Measurements from ENCODE around the gene GSG1L2. TPM values are rescaled to one million over a fixed set of nuclear protein-coding genes. Genes with fewer than 3 reads are reported as not detected.

The GSG1L2 gene
- total RNA-seq, 1 donor from 2014 or later = not detected

DNA sequence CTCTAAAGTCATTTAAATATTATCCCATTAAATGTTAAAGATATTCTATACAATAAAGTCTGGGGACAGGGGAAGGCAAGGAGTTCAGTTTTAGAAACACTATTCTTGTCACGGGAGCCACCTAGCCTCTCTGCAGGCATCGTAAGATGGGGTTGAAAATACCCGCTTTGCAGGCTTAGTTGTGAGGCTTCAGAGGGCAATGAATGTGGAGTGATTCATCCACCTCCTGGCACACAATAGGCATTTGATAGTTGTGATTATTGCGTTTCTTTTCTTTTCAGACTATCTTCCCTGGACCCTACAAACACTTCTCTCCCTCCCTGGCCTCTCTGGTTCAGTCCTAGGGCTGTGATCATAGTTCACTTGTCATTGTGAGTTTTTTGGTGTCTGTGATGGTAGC, 23.4 kb upstream of the GSG1L2 start:
- Mint-ChIP-seq H3K9me3 (ENCODE audit: low read depth) (no peaks in the 10 kb centered on the region), H3K27ac (ENCODE audit: unreplicated experiment) (no peak overlapping the region), H3K4me3 (ENCODE audit: unreplicated experiment) (no peak overlapping the region), H3K27me3 (ENCODE audit: low read depth) (no peaks in the 10 kb centered on the region), H3K36me3 (ENCODE audit: low read depth) (peaks cover 1% of the 10 kb centered on the region), H3K4me1 (ENCODE audit: low read depth) (peaks cover 42% of the 10 kb centered on the region)
- DNase-seq (ENCODE audit: low spot score) = no peak
- TF ChIP-seq, protein P1, sequence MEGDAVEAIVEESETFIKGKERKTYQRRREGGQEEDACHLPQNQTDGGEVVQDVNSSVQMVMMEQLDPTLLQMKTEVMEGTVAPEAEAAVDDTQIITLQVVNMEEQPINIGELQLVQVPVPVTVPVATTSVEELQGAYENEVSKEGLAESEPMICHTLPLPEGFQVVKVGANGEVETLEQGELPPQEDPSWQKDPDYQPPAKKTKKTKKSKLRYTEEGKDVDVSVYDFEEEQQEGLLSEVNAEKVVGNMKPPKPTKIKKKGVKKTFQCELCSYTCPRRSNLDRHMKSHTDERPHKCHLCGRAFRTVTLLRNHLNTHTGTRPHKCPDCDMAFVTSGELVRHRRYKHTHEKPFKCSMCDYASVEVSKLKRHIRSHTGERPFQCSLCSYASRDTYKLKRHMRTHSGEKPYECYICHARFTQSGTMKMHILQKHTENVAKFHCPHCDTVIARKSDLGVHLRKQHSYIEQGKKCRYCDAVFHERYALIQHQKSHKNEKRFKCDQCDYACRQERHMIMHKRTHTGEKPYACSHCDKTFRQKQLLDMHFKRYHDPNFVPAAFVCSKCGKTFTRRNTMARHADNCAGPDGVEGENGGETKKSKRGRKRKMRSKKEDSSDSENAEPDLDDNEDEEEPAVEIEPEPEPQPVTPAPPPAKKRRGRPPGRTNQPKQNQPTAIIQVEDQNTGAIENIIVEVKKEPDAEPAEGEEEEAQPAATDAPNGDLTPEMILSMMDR (IDR thresholded peaks at IDR 0.05) = no peak

DNA sequence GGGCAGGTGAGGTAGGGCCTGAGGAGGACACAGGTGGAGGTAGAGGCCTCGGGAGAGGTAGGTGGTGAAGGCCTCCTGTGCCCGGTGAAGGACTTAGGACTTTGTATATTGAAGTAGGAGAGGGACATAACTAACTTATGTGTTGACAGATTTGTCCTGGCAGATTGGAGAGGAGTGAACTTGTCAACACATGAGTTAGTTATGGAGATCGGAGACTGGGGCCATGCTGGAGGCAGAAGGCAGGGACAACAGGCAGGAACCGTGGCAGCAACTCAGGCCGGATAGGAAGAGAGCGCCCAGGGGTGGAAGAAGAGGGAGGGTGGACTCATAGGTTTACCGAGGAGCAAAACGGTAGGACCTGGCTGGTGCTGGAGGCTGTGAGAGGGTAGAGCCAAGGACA, 22.3 kb upstream of the GSG1L2 start:
- Mint-ChIP-seq H3K9me3 (ENCODE audit: low read depth) (no peaks in the 10 kb centered on the region), H3K4me3 (ENCODE audit: unreplicated experiment) (no peak overlapping the region)
- TF ChIP-seq, protein P1 (IDR thresholded peaks at IDR 0.05) = no peak

DNA sequence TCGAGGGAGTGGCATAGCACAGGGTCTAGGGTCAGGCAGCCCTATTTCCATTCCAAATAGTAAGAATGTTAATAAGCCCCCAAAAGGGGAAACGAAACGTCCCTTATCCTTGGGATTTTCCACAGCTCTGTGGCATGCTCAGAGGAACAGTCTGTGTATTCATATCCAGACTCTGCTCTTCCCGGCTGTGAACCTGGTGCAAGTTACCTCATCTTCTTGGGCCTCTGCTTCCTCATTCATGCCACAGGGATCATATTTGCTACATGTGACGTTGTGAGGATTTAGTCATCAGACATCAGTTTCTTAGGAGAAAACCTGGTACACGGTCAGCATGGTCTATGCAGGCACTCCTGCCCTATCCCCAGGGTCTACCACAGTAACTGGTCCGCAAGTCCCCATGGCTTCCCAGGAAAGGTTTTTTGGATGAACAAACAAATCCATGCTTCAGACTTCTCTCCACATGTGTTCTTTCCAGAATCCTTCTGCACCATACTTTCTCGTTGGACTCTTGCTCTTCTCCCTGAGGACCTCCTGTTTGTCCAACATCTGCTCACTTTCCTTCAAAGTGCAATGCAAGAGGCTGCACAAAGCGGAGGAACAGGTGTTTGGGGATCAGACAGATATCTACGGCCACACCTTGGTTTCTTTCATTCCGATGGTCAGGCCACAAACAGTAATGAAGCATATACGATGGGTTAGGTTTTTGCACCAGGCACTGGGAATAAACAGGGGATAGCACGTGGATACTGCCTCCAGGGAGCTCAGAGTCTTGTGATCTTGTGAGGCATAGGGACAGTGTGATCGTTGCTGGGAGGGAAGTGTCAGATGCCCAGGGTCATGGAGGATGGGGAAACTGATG, 21.5 kb upstream of the GSG1L2 start:
- no peak for DNase-seq (ENCODE audit: low spot score)
- TF ChIP-seq, protein P1 (IDR thresholded peaks at IDR 0.05) = no peak
- peaks cover 59% of the 10 kb centered on the region for H3K4me1 Mint-ChIP-seq (ENCODE audit: low read depth)
- peak overlapping the region; percentile 2 for H3K4me3 Mint-ChIP-seq (ENCODE audit: unreplicated experiment)
- peaks cover 3% of the 10 kb centered on the region for H3K36me3 Mint-ChIP-seq (ENCODE audit: low read depth)
- H3K27me3 Mint-ChIP-seq (ENCODE audit: low read depth) = no peaks in the 10 kb centered on the region
- no peaks in the 10 kb centered on the region for H3K9me3 Mint-ChIP-seq (ENCODE audit: low read depth)
- H3K27ac Mint-ChIP-seq (ENCODE audit: unreplicated experiment) = peak overlapping the region; percentile 92

More for the DNA sequence above, 22.3 kb upstream of the GSG1L2 start:
- Mint-ChIP-seq H3K4me1 (ENCODE audit: low read depth) (peaks cover 51% of the 10 kb centered on the region), H3K27me3 (ENCODE audit: low read depth) (no peaks in the 10 kb centered on the region), H3K36me3 (ENCODE audit: low read depth) (peaks cover 1% of the 10 kb centered on the region), H3K27ac (ENCODE audit: unreplicated experiment) (peak overlapping the region; percentile 60)
- no peak for DNase-seq (ENCODE audit: low spot score)

DNA sequence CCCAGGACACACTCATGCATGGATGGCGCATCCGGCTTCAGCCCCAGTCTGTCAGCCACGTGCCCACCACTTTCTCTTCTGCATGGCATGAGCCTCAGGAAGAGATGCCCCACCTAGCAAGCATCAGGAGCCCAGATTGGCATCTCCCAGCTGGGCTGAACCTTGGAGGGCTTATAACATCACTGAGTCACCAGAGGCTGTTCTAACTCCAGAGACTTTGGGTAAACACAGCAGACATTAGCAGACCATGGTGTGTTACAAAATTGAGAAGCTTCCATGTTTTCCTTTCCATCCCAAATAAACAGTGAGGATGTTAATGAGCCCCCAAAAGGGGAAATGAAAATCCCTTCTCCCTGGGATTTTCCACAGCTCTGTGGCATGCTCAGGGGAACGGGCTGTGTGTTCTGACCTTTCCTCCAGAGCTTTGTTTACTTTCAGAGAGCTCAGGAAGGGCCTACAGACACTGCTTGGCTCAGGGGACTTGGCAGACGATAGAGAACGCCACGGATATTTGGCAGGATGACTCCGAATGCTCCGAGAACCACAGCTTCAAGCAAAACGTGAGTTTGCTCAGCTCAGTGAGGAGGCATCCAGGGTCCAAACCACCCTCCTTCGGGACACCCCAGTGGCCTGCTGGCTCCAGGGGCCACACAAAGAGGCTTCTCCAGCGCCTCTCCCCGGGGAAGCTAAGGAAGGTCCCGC, 20.3 kb upstream of the GSG1L2 start:
- Mint-ChIP-seq H3K4me3 (ENCODE audit: unreplicated experiment) (peak overlapping the region; percentile 17), H3K27ac (ENCODE audit: unreplicated experiment) (peak overlapping the region; percentile 92), H3K27me3 (ENCODE audit: low read depth) (no peaks in the 10 kb centered on the region), H3K9me3 (ENCODE audit: low read depth) (no peaks in the 10 kb centered on the region), H3K36me3 (ENCODE audit: low read depth) (peaks cover 3% of the 10 kb centered on the region), H3K4me1 (ENCODE audit: low read depth) (peaks cover 71% of the 10 kb centered on the region)
- TF ChIP-seq, protein P1 (IDR thresholded peaks at IDR 0.05) = peak; percentile 23
- no peak for DNase-seq (ENCODE audit: low spot score)

DNA sequence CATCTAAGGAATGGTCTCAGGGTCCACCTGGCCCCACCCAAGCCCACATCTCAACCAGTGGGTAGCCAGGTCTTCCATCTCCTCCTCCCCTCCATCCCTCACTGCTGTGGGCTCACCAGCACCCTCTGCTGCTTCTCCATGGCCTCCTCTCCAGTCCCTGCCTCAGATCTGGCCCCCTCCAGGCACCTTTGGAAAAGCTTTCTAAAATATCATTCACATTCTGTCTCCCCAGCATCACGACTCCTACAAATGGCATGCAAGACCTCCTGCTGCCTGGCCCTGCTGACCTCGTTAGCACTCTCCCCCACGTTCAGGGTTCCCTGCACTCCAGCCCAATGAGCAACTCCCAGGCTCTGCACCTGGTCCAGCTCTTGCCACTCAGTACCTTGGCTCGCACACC, 17.6 kb upstream of the GSG1L2 start:
- DNase-seq (ENCODE audit: low spot score) = no peak
- Mint-ChIP-seq H3K4me3 (ENCODE audit: unreplicated experiment) (no peak overlapping the region), H3K4me1 (ENCODE audit: low read depth) (peaks cover 86% of the 10 kb centered on the region), H3K27me3 (ENCODE audit: low read depth) (no peaks in the 10 kb centered on the region), H3K36me3 (ENCODE audit: low read depth) (peaks cover 2% of the 10 kb centered on the region), H3K27ac (ENCODE audit: unreplicated experiment) (peak overlapping the region; percentile 19), H3K9me3 (ENCODE audit: low read depth) (no peaks in the 10 kb centered on the region)
- TF ChIP-seq, protein P1 (IDR thresholded peaks at IDR 0.05) = peak; percentile 52

All from chondrocyte (in vitro differentiated cells).